Endometrium (tissue), 2 donors: ENCODE data around the gene MUC16.

Source experiments
- FAIRE-seq: peaks from 2 replicates; lab custom pipeline; 2012; peaks lifted over from hg19 to GRCh38; lab: Jason Lieb, UNC
- donor health status: control.
- donor health status: control.

MUC16 gene

GRCh38 chr19:9008667-9009066 is 1.5 kb downstream of the MUC16 start:
- no peak for FAIRE-seq

DNA sequence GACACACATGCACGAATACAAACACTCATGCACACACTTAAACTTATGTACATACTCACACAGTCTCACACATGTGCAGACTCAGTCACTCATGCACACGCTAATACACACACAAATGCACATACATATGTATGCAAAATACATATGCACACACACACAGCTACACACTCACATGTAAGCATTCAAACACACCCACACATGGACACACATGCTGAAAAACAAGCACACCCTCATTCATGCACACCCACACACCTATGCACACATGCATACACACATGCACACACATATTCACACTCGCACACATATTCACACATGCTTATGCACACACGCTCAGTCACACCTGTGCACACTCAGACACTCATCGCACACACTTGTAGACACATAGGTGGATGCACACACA is 9.3 kb downstream of the MUC16 start:
- FAIRE-seq, result no peak

DNA sequence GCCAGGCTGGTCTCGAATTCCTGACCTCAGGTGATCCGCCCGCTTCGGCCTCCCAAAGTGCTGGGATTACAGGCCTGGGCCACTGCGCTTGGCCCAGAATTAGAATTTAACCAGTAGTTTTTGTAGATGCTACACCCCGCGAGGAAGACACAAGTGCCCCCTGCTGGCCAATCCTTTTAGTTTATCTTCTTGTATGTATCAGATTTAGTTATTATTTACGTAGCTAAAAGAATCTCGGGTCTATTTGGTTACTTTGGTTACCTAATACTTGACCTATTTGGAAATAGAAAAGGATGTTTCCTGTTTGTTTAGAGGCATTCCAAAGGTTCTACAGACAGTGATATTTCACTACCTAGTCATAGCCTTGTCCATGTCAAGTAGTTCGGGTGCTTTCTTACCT is 22.0 kb downstream of the MUC16 start:
- no peak for FAIRE-seq

DNA sequence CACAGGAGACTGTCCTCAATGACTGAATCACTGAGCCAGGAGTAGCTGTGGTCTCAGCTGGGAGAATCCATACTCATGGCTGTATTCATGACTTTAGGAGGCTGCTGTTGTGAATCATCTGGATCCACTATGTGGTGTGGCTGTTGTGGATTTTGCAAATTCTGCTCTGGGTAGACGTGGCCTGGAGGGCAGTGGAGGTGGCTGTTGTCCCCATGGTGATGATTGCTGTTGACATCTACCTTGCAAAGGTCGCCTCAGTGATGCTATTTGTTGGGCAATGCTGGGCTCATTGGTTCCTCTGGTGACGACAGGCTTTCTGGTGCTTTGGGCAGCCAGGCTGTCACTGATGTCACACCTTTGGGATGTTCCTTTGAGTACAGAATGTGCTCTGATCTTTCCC is 23.9 kb downstream of the MUC16 start:
- no peak for FAIRE-seq

DNA sequence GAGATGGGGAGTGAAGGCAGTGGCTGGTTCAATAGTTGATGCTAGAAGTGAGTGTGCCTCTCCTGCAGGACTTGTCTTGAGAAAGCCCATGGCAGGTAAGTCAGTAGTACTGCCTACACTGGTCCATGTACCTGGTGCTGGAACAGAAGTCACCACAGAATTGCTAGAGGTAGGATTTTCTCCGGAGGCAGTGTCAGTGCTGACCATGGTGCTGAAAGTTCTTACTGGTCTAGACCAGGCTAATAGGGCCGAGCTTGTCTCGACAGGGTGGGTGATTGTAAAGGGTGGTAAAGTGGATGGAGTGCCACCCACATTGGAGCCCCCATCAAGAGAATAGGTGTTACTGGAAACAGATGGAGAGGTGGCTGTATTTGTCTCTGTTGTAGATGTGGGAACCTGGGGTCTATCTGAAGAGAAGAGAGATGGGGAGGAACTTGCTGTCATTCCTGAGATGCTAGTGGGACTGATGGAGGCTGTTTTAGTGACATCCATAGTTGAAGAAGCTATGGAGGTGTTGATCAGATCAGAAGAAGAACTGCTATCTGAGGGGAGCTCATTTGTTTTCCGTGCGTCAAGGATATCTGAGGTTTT is 36.6 kb downstream of the MUC16 start:
- FAIRE-seq, result no peak

DNA sequence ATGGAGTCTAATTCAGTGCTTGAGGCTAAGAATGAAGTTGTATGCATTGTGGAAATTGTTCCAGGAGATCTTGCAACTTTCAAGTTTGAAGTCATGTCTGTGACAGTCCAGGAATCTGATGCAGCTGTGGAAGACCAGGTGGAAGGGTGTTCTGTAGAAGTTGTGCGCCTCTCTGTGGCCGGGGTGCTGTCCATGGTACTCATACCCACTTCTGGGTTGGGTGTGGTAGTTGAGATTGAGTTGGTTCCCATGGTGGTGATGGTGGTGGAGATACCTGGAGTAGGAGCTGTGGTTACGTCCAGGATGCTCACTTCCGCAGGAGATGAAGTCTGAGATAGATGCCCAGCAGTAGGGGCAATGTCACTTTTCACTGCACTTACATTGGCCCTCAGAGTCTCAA is 44.3 kb downstream of the MUC16 start:
- no peak for FAIRE-seq
